Measurements from ENCODE around the gene CNIH3. TPM values are rescaled to one million over a fixed set of nuclear protein-coding genes. Genes with fewer than 3 reads are reported as not detected.

Gene CNIH3
- total RNA-seq, 3 donors from 2014 or later (not counting 1 experiment from before 2014, with no cell fraction given) = 2.8 to 5.4 (median 5.0) TPM

DNA sequence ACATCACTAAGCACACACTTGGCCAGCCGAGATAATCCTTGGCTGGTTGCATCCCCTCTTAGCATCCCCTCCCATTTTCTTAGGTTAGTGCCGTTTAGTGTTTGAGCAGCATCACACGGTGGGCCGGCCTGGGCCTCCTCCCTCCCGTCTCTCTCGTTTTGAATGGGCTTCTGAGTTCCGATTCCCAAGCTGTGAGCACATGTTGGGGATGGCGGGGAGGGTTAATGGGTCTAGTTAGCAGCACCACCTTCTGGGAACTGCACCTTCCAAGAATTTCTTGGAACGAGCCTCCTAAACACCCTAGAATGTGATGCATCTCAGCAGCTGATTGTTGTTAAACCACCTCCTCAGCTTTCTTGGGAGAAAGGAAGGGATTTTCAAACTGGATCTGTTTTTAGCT lies 73.3 kb downstream of the CNIH3 start:
- no peaks in the 10 kb centered on the region for H3K9me3 Mint-ChIP-seq
- ATAC-seq (no peak), DNase-seq (no peak)
- H3K27me3 ChIP-seq (ENCODE audit: control insufficient read depth, insufficient read depth, low read length) = no peaks in the 10 kb centered on the region
- 86% methylated on average over 9 of the region's 9 CpGs for WGBS (ENCODE audit: insufficient coverage)
- no peaks in the 10 kb centered on the region for H3K9me3 ChIP-seq (ENCODE audit: control insufficient read depth, insufficient read depth, low read length)
- H3K4me3 Mint-ChIP-seq = no peak overlapping the region
- no peaks in the 10 kb centered on the region for H3K4me1 Mint-ChIP-seq
- no peak overlapping the region for H3K27ac ChIP-seq (ENCODE audit: low read length)
- H3K4me3 ChIP-seq (ENCODE audit: low read length) = no peak overlapping the region
- H3K4me1 ChIP-seq (ENCODE audit: control insufficient read depth, insufficient read depth, low read length) = no peaks in the 10 kb centered on the region
- intact Hi-C loops (cut with micrococcal nuclease) = no loop called here
- H3K27ac Mint-ChIP-seq = no peak overlapping the region
- no peaks in the 10 kb centered on the region for H3K36me3 Mint-ChIP-seq
- TF ChIP-seq, protein P1, sequence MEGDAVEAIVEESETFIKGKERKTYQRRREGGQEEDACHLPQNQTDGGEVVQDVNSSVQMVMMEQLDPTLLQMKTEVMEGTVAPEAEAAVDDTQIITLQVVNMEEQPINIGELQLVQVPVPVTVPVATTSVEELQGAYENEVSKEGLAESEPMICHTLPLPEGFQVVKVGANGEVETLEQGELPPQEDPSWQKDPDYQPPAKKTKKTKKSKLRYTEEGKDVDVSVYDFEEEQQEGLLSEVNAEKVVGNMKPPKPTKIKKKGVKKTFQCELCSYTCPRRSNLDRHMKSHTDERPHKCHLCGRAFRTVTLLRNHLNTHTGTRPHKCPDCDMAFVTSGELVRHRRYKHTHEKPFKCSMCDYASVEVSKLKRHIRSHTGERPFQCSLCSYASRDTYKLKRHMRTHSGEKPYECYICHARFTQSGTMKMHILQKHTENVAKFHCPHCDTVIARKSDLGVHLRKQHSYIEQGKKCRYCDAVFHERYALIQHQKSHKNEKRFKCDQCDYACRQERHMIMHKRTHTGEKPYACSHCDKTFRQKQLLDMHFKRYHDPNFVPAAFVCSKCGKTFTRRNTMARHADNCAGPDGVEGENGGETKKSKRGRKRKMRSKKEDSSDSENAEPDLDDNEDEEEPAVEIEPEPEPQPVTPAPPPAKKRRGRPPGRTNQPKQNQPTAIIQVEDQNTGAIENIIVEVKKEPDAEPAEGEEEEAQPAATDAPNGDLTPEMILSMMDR (IDR thresholded peaks at IDR 0.05) = no peak
- no peaks in the 10 kb centered on the region for H3K36me3 ChIP-seq (ENCODE audit: control insufficient read depth, insufficient read depth, low read length)
- H3K27me3 Mint-ChIP-seq (ENCODE audit: low read depth in 2 of 2) = no peaks in the 10 kb centered on the region

DNA sequence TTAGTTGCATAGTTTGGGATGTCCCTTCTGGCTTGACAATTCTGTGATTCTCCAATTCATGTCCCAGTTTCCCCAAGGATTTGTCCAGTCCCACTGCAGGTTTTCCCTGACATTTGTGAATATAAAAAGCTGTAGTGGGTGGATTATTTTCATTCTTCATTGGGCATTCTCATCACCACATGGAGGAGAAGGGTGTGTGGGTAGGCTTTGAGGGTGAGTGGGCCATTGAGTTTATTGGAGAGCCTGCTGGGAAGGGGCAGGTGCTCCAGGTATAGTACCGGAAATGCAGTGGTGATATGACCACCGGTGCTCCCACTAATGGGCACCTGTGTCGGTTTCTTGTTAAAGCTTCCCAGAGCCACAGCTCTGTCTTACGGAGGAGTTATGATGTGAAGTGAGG lies 74.5 kb downstream of the CNIH3 start:
- H3K27me3 ChIP-seq (ENCODE audit: control insufficient read depth, insufficient read depth, low read length) = no peaks in the 10 kb centered on the region
- Mint-ChIP-seq H3K36me3 (no peaks in the 10 kb centered on the region), H3K27me3 (ENCODE audit: low read depth in 2 of 2) (peaks cover 0 to 3% of the 10 kb centered on the region in 2 donors), H3K4me1 (no peaks in the 10 kb centered on the region), H3K4me3 (no peak overlapping the region), H3K9me3 (no peaks in the 10 kb centered on the region), H3K27ac (no peak overlapping the region)
- DNase-seq (no peak), ATAC-seq (no peak)
- H3K36me3 ChIP-seq (ENCODE audit: control insufficient read depth, insufficient read depth, low read length) = no peaks in the 10 kb centered on the region
- no peaks in the 10 kb centered on the region for H3K9me3 ChIP-seq (ENCODE audit: control insufficient read depth, insufficient read depth, low read length)
- H3K4me1 ChIP-seq (ENCODE audit: control insufficient read depth, insufficient read depth, low read length) = no peaks in the 10 kb centered on the region
- H3K4me3 ChIP-seq (ENCODE audit: low read length) = no peak overlapping the region
- intact Hi-C loops (cut with micrococcal nuclease) = no loop called here
- no peak overlapping the region for H3K27ac ChIP-seq (ENCODE audit: low read length)
- TF ChIP-seq, protein P1 (IDR thresholded peaks at IDR 0.05) = no peak
- 94% methylated on average over 4 of the region's 4 CpGs for WGBS (ENCODE audit: insufficient coverage)

DNA sequence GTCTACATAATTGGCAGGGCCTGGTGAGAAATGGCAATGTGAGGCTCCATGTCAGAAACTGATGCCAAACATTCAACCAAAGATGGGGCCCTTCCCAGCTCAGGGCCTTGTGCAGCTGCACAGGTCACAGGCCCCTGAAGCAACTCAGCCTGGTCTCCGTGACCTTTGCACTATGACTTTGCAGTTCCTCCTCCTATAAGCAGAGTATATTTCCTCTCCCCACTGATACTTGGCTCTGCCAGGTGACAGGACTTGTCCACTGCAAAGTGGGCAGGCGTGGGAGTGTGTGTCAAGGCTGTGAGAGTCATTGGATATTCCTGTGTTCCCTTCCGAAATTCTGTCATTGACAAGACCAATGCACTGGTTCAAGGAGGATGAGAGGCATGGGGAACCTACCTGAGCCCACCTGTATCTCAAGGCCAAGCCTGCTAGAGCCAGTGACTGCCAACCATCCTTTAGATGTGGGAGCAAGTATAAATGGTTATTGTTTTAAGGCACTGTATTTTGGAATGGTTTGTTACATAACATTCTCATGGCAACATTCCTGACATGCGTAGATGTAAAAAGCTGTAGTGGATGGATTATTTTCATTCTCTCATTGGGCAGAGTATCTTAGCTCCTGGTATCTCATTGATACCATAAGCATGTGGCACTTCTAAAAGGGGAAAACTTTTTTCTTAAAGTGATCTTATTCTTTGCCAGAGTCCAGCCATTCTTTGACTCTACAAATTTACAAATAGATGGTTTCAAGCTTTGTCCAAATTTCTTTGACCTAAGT lies 75.2 kb downstream of the CNIH3 start:
- Mint-ChIP-seq H3K27me3 (ENCODE audit: low read depth in 2 of 2) (peaks cover 0 to 6% of the 10 kb centered on the region in 2 donors), H3K36me3 (no peaks in the 10 kb centered on the region), H3K4me1 (no peaks in the 10 kb centered on the region), H3K4me3 (no peak overlapping the region), H3K27ac (no peak overlapping the region), H3K9me3 (no peaks in the 10 kb centered on the region)
- H3K27me3 ChIP-seq (ENCODE audit: control insufficient read depth, insufficient read depth, low read length) = no peaks in the 10 kb centered on the region
- no peak for ATAC-seq
- no peak overlapping the region for H3K27ac ChIP-seq (ENCODE audit: low read length)
- no peak for DNase-seq
- H3K4me3 ChIP-seq (ENCODE audit: low read length) = no peak overlapping the region
- no peaks in the 10 kb centered on the region for H3K4me1 ChIP-seq (ENCODE audit: control insufficient read depth, insufficient read depth, low read length)
- no peaks in the 10 kb centered on the region for H3K36me3 ChIP-seq (ENCODE audit: control insufficient read depth, insufficient read depth, low read length)
- no peaks in the 10 kb centered on the region for H3K9me3 ChIP-seq (ENCODE audit: control insufficient read depth, insufficient read depth, low read length)
- whole genome bisulfite sequencing (ENCODE audit: insufficient coverage) = 73% methylated on average over 4 of the region's 4 CpGs
- intact Hi-C loops (cut with micrococcal nuclease) = no loop called here
- TF ChIP-seq, protein P1 (IDR thresholded peaks at IDR 0.05) = no peak

DNA sequence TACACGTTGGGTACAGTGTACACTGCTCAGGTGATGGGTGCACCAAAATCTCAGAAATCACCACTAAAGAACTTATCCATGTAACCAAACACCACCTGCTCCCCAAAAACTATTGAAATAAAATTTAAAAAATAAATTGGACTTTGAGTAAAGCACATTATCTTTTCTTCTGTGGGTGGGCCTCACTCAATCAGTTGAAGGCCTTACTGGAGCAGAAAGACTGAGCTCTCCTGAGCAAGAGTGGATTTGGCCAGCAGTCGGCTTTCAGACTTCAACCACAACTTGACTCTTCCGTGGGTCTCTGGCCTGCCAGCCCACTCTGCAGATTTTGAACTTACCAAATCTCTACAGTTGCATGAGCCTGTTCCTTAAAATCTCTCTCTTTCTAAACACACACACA lies 78.9 kb downstream of the CNIH3 start:
- Histone ChIP-seq H3K27ac (ENCODE audit: low read length) (no peak overlapping the region), H3K36me3 (ENCODE audit: control insufficient read depth, insufficient read depth, low read length) (no peaks in the 10 kb centered on the region), H3K4me1 (ENCODE audit: control insufficient read depth, insufficient read depth, low read length) (no peaks in the 10 kb centered on the region), H3K27me3 (ENCODE audit: control insufficient read depth, insufficient read depth, low read length) (no peaks in the 10 kb centered on the region), H3K4me3 (ENCODE audit: low read length) (no peak overlapping the region), H3K9me3 (ENCODE audit: control insufficient read depth, insufficient read depth, low read length) (no peaks in the 10 kb centered on the region)
- Mint-ChIP-seq H3K4me1 (no peaks in the 10 kb centered on the region), H3K27me3 (ENCODE audit: low read depth in 2 of 2) (peaks cover 0 to 6% of the 10 kb centered on the region in 2 donors), H3K9me3 (no peaks in the 10 kb centered on the region), H3K4me3 (no peak overlapping the region), H3K27ac (no peak overlapping the region), H3K36me3 (no peaks in the 10 kb centered on the region)
- DNase-seq (no peak), ATAC-seq (no peak)
- TF ChIP-seq, protein P1 (IDR thresholded peaks at IDR 0.05) = no peak
- WGBS (ENCODE audit: insufficient coverage) = 43% methylated on average over 2 of the region's 3 CpGs
- intact Hi-C loops (cut with micrococcal nuclease) = no loop called here
